ENCODE measurements around the gene PTGER2.

- TF ChIP-seq, protein P1, sequence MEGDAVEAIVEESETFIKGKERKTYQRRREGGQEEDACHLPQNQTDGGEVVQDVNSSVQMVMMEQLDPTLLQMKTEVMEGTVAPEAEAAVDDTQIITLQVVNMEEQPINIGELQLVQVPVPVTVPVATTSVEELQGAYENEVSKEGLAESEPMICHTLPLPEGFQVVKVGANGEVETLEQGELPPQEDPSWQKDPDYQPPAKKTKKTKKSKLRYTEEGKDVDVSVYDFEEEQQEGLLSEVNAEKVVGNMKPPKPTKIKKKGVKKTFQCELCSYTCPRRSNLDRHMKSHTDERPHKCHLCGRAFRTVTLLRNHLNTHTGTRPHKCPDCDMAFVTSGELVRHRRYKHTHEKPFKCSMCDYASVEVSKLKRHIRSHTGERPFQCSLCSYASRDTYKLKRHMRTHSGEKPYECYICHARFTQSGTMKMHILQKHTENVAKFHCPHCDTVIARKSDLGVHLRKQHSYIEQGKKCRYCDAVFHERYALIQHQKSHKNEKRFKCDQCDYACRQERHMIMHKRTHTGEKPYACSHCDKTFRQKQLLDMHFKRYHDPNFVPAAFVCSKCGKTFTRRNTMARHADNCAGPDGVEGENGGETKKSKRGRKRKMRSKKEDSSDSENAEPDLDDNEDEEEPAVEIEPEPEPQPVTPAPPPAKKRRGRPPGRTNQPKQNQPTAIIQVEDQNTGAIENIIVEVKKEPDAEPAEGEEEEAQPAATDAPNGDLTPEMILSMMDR (IDR thresholded peaks at IDR 0.05; ENCODE audit: borderline replicate concordance, extremely low read depth, low read length, poor library complexity, severe bottlenecking) = no peak
- no peak for TF ChIP-seq EZH2 (IDR thresholded peaks at IDR 0.05; ENCODE audit: borderline replicate concordance, low read depth, low read length, severe bottlenecking)
Measured at GRCh38 chr14:52370406-52370935, 56.4 kb downstream of the PTGER2 start.
